ENCODE results near the gene CABLES1.

CABLES1 gene

GRCh38 chr18:23196119-23197007 is 61.1 kb downstream of the CABLES1 start:
- peak; percentile 71 for DNase-seq

- DNase-seq: no peak
Measured at GRCh38 chr18:23198217-23198845, 63.0 kb downstream of the CABLES1 start.

- DNase-seq: no peak
Measured at GRCh38 chr18:23200756-23201155, 65.5 kb downstream of the CABLES1 start.

- no peak for DNase-seq
Measured at GRCh38 chr18:23201741-23202140, 66.5 kb downstream of the CABLES1 start.

- DNase-seq: no peak
Measured at GRCh38 chr18:23203891-23204432, 68.7 kb downstream of the CABLES1 start.

- DNase-seq: no peak
Measured at GRCh38 chr18:23204589-23205235, 69.4 kb downstream of the CABLES1 start.

GRCh38 chr18:23205980-23206379 is 70.7 kb downstream of the CABLES1 start:
- no peak for DNase-seq

GRCh38 chr18:23207191-23207955 is 72.1 kb downstream of the CABLES1 start:
- DNase-seq: no peak

GRCh38 chr18:23207994-23208393 is 72.7 kb downstream of the CABLES1 start:
- no peak for DNase-seq

- DNase-seq: no peak
Measured at GRCh38 chr18:23208600-23208999, 73.3 kb downstream of the CABLES1 start.

- no peak for DNase-seq
Measured at GRCh38 chr18:23209031-23209430, 73.7 kb downstream of the CABLES1 start.

- DNase-seq: no peak
Measured at GRCh38 chr18:23209796-23210195, 74.5 kb downstream of the CABLES1 start.

- no peak for DNase-seq
Measured at GRCh38 chr18:23210526-23210925, 75.2 kb downstream of the CABLES1 start.

- no peak for DNase-seq
Measured at GRCh38 chr18:23211146-23211545, 75.9 kb downstream of the CABLES1 start.

GRCh38 chr18:23212161-23212560 is 76.9 kb downstream of the CABLES1 start:
- no peak for DNase-seq

GRCh38 chr18:23213200-23213599 is 77.9 kb downstream of the CABLES1 start:
- DNase-seq: no peak

- DNase-seq: no peak
Measured at GRCh38 chr18:23217781-23218180, 82.5 kb downstream of the CABLES1 start.

- DNase-seq: no peak
Measured at GRCh38 chr18:23220355-23220754, 85.1 kb downstream of the CABLES1 start.

- no peak for DNase-seq
Measured at GRCh38 chr18:23223641-23224040, 88.4 kb downstream of the CABLES1 start.

GRCh38 chr18:23225503-23225902 is 90.2 kb downstream of the CABLES1 start:
- no peak for DNase-seq

GRCh38 chr18:23226391-23226790 is 91.1 kb downstream of the CABLES1 start:
- no peak for DNase-seq

GRCh38 chr18:23226930-23227725 is 91.8 kb downstream of the CABLES1 start:
- no peak for DNase-seq

All from NCI-H524 treated with DMSO at 0.1 percent for 48 hours (cell line).